A549 (cell line): ENCODE measurements around the gene KIF26A. TPM values are rescaled to one million over a fixed set of nuclear protein-coding genes. Genes with fewer than 3 reads are reported as not detected.

ENCODE experiments used
- ATAC-seq, 2 experiments: fragments of 200-7000 bp in 1 of 2; fragments of >200 bp in 1 of 2; cut with Nextera tagmentation in 1 of 2; cut with Tn5 transposase in 1 of 2; 3 replicates each; pipeline versions ENCODE4 v1.8.0 to v1.9.1; 2018 to 2020; ENCODE audit warnings: mild to moderate bottlenecking in 1 of 2, moderate library complexity in 1 of 2
- CTCF ChIA-PET: fragments of 300-600 bp; sonication (Branson Sonifier 250); formaldehyde crosslinking; extraction: SDS; loops from one replicate; lab custom pipeline; 2021; ENCODE audit warnings: antibody characterized with exemption, inconsistent platforms; lab: Yijun Ruan, JAX
- POLR2A ChIA-PET: fragments of 350-600 bp; formaldehyde crosslinking; extraction: SDS; loops from one replicate; lab custom pipeline; 2021; ENCODE audit warnings: antibody characterized with exemption, inconsistent platforms; lab: Yijun Ruan, JAX
- DNase-seq, 2 experiments: peaks; one replicate each; pipeline versions ENCODE4 v3.0.0 to v3.0.0-alpha.2; 2011 to 2016; ENCODE audit warnings: low read depth in 1 of 2, low spot score in 1 of 2
- FAIRE-seq: peaks from 2 replicates; lab custom pipeline; 2011; peaks lifted over from hg19 to GRCh38; lab: Jason Lieb, UNC
- H3K27ac ChIP-seq, 2 experiments: fragments of >200 bp; sonication (Bioruptor Twin); formaldehyde crosslinking; 3 replicates each; pipeline ENCODE4 v1.5.1; 2016 to 2017
- H3K4me1 ChIP-seq: fragments of >200 bp; sonication (Bioruptor Twin); formaldehyde crosslinking; 3 replicates; pipeline ENCODE4 v1.6.1; 2016
- H3K4me2 ChIP-seq: fragments of >200 bp; sonication (Bioruptor Twin); formaldehyde crosslinking; 3 replicates; pipeline ENCODE4 v1.6.1; 2016
- H3K4me3 ChIP-seq: fragments of >200 bp; sonication (Bioruptor Twin); formaldehyde crosslinking; 3 replicates; pipeline ENCODE4 v1.5.1; 2016
- H3K9me3 ChIP-seq: fragments of >200 bp; sonication (Bioruptor Twin); formaldehyde crosslinking; 3 replicates; pipeline ENCODE4 v1.6.1; 2016
- BHLHE40 ChIP-seq: IDR thresholded peaks from 2 replicates; pipeline ENCODE4 v1.6.1; 2012; ENCODE audit warnings: low read depth, low read length, inconsistent platforms
- CBX2 ChIP-seq: fragments of 200-600 bp; sonication (generic); IDR thresholded peaks from 2 replicates; pipeline ENCODE4 v1.6.1; 2016; ENCODE audit warnings: low read depth, mild to moderate bottlenecking, borderline replicate concordance
- CHD2 ChIP-seq: fragments of 150-350 bp; IDR thresholded peaks from 2 replicates; pipeline ENCODE4 v1.6.1; 2014; ENCODE audit warnings: low read length; ENCODE audit not compliant: partially characterized antibody
- EHMT2 ChIP-seq: fragments of 200-600 bp; sonication (generic); IDR thresholded peaks from 2 replicates; pipeline ENCODE4 v1.6.1; 2016; ENCODE audit warnings: antibody characterized with exemption, low read depth, mild to moderate bottlenecking, moderate library complexity
- EP300 ChIP-seq, 2 experiments: fragments of >200 bp; sonication (Bioruptor Twin); formaldehyde crosslinking; IDR thresholded peaks; 2 replicates in 1 of 2; 3 replicates in 1 of 2; pipeline ENCODE4 v1.6.1; 2016 to 2017
- HOXA7 ChIP-seq: fragments of 250-450 bp; sonication (Bioruptor Pico); IDR thresholded peaks from 2 replicates; pipeline ENCODE4 v1.5.0; 2020; ENCODE audit warnings: mild to moderate bottlenecking, moderate library complexity
- HOXB13 ChIP-seq: fragments of 250-450 bp; sonication (Bioruptor Pico); IDR thresholded peaks from 2 replicates; pipeline ENCODE4 v1.5.0; 2020; ENCODE audit warnings: low read depth, mild to moderate bottlenecking, moderate library complexity
- JUNB ChIP-seq: fragments of >200 bp; sonication (Bioruptor Twin); formaldehyde crosslinking; IDR thresholded peaks from 2 replicates; pipeline ENCODE4 v1.6.1; 2016
- KDM1A ChIP-seq: fragments of 200-600 bp; sonication (generic); IDR thresholded peaks from 2 replicates; pipeline ENCODE4 v1.6.1; 2016; ENCODE audit warnings: low read depth, mild to moderate bottlenecking
- KDM5A ChIP-seq: fragments of 200-600 bp; sonication (generic); IDR thresholded peaks from 2 replicates; pipeline ENCODE4 v1.6.1; 2016; ENCODE audit warnings: antibody characterized with exemption, mild to moderate bottlenecking
- MAZ ChIP-seq: fragments of 150-350 bp; IDR thresholded peaks from 2 replicates; pipeline ENCODE4 v1.6.1; 2014; ENCODE audit warnings: antibody characterized with exemption, low read depth, low read length, borderline replicate concordance
- NR3C1 ChIP-seq: fragments of >200 bp; sonication (Bioruptor Twin); formaldehyde crosslinking; IDR thresholded peaks from 3 replicates; pipeline ENCODE4 v1.6.1; 2017
- PHF8 ChIP-seq: fragments of 200-600 bp; sonication (generic); IDR thresholded peaks from 2 replicates; pipeline ENCODE4 v1.6.1; 2016; ENCODE audit warnings: low read depth, mild to moderate bottlenecking, antibody characterized with exemption, moderate library complexity, borderline replicate concordance
- POLR2AphosphoS2 ChIP-seq: conservative IDR thresholded peaks from 2 replicates; pipeline ENCODE4 v1.6.1; 2012; ENCODE audit warnings: low read length, improper control_type of control experiment, inconsistent platforms
- RAD21 ChIP-seq, 2 experiments: fragments of >200 bp in 1 of 2; sonication (Bioruptor Twin) in 1 of 2; formaldehyde crosslinking in 1 of 2; IDR thresholded peaks in 1 of 2; conservative IDR thresholded peaks in 1 of 2; 2 replicates in 1 of 2; 3 replicates in 1 of 2; pipeline ENCODE4 v1.6.1; 2012 to 2018; ENCODE audit warnings: inconsistent platforms in 1 of 2
- RCOR1 ChIP-seq: fragments of 150-350 bp; IDR thresholded peaks from 2 replicates; pipeline ENCODE4 v1.6.1; 2014; ENCODE audit warnings: antibody characterized with exemption, low read length, low read depth
- RFX5 ChIP-seq: fragments of 450-650 bp; IDR thresholded peaks from 2 replicates; pipeline ENCODE4 v1.7.1; 2014; ENCODE audit warnings: antibody characterized with exemption, mild to moderate bottlenecking, moderate library complexity
- RNF2 ChIP-seq: fragments of 200-600 bp; sonication (generic); IDR thresholded peaks from 2 replicates; pipeline ENCODE4 v1.6.1; 2016; ENCODE audit warnings: low read depth, mild to moderate bottlenecking, antibody characterized with exemption, moderate library complexity, borderline replicate concordance
- SMC3 ChIP-seq: fragments of >200 bp; sonication (Bioruptor Twin); formaldehyde crosslinking; IDR thresholded peaks from 3 replicates; pipeline ENCODE4 v1.6.1; 2018; ENCODE audit warnings: inconsistent platforms
- ZC3H11A ChIP-seq: fragments of 450-650 bp; IDR thresholded peaks from 2 replicates; pipeline ENCODE4 v1.6.1; 2014; ENCODE audit warnings: antibody characterized with exemption, mild to moderate bottlenecking
- ZNF302 ChIP-seq: fragments of 250-450 bp; sonication (Bioruptor Pico); IDR thresholded peaks from 2 replicates; pipeline ENCODE4 v1.9.0; 2021; ENCODE audit warnings: inconsistent platforms, mild to moderate bottlenecking, moderate library complexity
- WGBS: methylation state at CpG from one replicate; pipeline ENCODE4 v1.1.6; 2017; ENCODE audit errors: missing lambda C conversion rate; 5-methylcytosine and 5-hydroxymethylcytosine counted together
- polyA plus RNA-seq, 4 experiments: library from polyadenylated mRNA; depleted of rRNA in 3 of 4; stranded (reverse); fragments of >200 nt; fragmentation: RNase III in 1 of 4; extraction: RNeasy Plus Mini Kit Qiagen cat#74134 plus additional on column Dnase treatment in 1 of 4; gene quantifications; 2 replicates in 3 of 4; 3 replicates in 1 of 4; pipeline ENCODE4 v1.2.3, GENCODE V29; 2011 to 2017
- TF ChIP-seq, protein P1 (sequence below): fragments of 150-350 bp; IDR thresholded peaks from 2 replicates; pipeline ENCODE4 v1.6.1; 2014; ENCODE audit warnings: low read depth, mild to moderate bottlenecking, low read length
- TF ChIP-seq, protein P2 (sequence below): fragments of 450-650 bp; IDR thresholded peaks from 2 replicates; pipeline ENCODE4 v1.6.1; 2014; ENCODE audit warnings: antibody characterized with exemption
- TF ChIP-seq, protein P3 (sequence below): fragments of >200 bp; sonication (Bioruptor Twin); formaldehyde crosslinking; IDR thresholded peaks from 3 replicates; pipeline ENCODE4 v1.5.1; 2016
- TF ChIP-seq, protein P4 (sequence below): fragments of >200 bp; sonication (Bioruptor Twin); formaldehyde crosslinking; IDR thresholded peaks from 3 replicates; pipeline ENCODE4 v1.6.1; 2016
- TF ChIP-seq, protein P5 (sequence below): IDR thresholded peaks from 2 replicates; pipeline ENCODE4 v1.6.1; 2012
- TF ChIP-seq, protein P6 (sequence below): fragments of >200 bp; sonication (Bioruptor Twin); formaldehyde crosslinking; IDR thresholded peaks from 2 replicates; pipeline ENCODE4 v1.6.1; 2016
- TF ChIP-seq, protein P7 (sequence below): IDR thresholded peaks from 2 replicates; pipeline ENCODE4 v1.6.1; 2012; ENCODE audit warnings: low read depth, borderline replicate concordance

KIF26A gene
- polyA plus RNA-seq, 2 of the 4 experiments (the other 2 are of a cell fraction) = 0.28 to 2.3 TPM

DNA sequence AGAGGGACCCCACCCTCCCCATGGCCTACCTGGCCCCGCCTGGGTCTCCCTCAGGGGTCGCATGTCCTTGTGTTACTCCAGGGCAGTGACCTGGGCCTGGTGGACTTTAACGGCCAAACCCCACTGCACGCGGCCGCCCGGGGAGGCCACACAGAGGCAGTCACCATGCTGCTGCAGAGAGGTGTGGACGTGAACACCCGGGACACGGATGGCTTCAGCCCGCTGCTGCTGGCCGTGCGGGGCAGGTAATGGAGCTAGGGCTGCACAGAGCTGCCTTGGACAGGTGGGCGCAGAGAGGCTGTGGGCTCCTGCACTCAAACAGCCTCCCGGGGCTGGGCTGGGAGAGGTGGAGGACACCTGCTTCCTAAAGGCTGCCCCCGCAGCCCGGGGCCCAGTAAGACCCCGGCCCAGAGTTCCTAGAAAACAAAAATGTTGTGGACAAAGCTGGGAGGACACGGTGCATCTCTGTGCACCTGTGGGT lies 31.2 kb upstream of the KIF26A start:
- no peak overlapping the region for H3K4me2 ChIP-seq
- ChIA-PET CTCF (interaction anchor here (0.9 to 4.1 kb wide), 4 partner anchors 11 to 532 kb away, joined by 3 to 29 read pairs (median 4); no protein-coding TSS in a partner anchor), POLR2A (no interaction called here)
- FAIRE-seq = no peak
- no peak for DNase-seq
- H3K4me3 ChIP-seq = no peak overlapping the region
- 75% methylated on average over 12 of the region's 19 CpGs for WGBS
- no peak overlapping the region for H3K27ac ChIP-seq
- TF ChIP-seq, protein P1, sequence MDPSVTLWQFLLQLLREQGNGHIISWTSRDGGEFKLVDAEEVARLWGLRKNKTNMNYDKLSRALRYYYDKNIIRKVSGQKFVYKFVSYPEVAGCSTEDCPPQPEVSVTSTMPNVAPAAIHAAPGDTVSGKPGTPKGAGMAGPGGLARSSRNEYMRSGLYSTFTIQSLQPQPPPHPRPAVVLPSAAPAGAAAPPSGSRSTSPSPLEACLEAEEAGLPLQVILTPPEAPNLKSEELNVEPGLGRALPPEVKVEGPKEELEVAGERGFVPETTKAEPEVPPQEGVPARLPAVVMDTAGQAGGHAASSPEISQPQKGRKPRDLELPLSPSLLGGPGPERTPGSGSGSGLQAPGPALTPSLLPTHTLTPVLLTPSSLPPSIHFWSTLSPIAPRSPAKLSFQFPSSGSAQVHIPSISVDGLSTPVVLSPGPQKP = no peak
- TF ChIP-seq, protein P2, sequence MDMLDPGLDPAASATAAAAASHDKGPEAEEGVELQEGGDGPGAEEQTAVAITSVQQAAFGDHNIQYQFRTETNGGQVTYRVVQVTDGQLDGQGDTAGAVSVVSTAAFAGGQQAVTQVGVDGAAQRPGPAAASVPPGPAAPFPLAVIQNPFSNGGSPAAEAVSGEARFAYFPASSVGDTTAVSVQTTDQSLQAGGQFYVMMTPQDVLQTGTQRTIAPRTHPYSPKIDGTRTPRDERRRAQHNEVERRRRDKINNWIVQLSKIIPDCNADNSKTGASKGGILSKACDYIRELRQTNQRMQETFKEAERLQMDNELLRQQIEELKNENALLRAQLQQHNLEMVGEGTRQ = no peak
- no peak for TF ChIP-seq HOXB13 (CRISPR knock-in tag)
- no peak for TF ChIP-seq KDM1A
- no peak for TF ChIP-seq RNF2
- TF ChIP-seq EP300 (IDR thresholded peaks at IDR 0.05) = no peak
- no peak for TF ChIP-seq JUNB
- TF ChIP-seq EHMT2 = no peak
- TF ChIP-seq CHD2 = no peak
- TF ChIP-seq HOXA7 (CRISPR knock-in tag) = no peak
- no peak for TF ChIP-seq KDM5A
- no peak for TF ChIP-seq MAZ
- no peak for TF ChIP-seq RAD21 (conservative IDR thresholded peaks at IDR 0.05 in 1 of 2, IDR thresholded peaks at IDR 0.05 in 1 of 2)
- no peak for TF ChIP-seq SMC3
- TF ChIP-seq CBX2 = no peak
- no peak for TF ChIP-seq RFX5
- no peak for TF ChIP-seq RCOR1
- TF ChIP-seq BHLHE40 = no peak
- TF ChIP-seq ZNF302 = no peak
- TF ChIP-seq, all 56 proteins: peak for 0
- H3K4me1 ChIP-seq = no peaks in the 10 kb centered on the region
- no peak for ATAC-seq
- no peaks in the 10 kb centered on the region for H3K9me3 ChIP-seq

- Histone ChIP-seq H3K4me1 (no peaks in the 10 kb centered on the region), H3K27ac (no peak overlapping the region), H3K4me2 (no peak overlapping the region), H3K9me3 (no peaks in the 10 kb centered on the region), H3K4me3 (no peak overlapping the region)
- DNase-seq (no peak), FAIRE-seq (no peak), ATAC-seq (peak in 1 of 2 experiments; percentile 28; a peak in 3 of 6 replicates)
- TF ChIP-seq ZC3H11A = no peak
- TF ChIP-seq, protein P3, sequence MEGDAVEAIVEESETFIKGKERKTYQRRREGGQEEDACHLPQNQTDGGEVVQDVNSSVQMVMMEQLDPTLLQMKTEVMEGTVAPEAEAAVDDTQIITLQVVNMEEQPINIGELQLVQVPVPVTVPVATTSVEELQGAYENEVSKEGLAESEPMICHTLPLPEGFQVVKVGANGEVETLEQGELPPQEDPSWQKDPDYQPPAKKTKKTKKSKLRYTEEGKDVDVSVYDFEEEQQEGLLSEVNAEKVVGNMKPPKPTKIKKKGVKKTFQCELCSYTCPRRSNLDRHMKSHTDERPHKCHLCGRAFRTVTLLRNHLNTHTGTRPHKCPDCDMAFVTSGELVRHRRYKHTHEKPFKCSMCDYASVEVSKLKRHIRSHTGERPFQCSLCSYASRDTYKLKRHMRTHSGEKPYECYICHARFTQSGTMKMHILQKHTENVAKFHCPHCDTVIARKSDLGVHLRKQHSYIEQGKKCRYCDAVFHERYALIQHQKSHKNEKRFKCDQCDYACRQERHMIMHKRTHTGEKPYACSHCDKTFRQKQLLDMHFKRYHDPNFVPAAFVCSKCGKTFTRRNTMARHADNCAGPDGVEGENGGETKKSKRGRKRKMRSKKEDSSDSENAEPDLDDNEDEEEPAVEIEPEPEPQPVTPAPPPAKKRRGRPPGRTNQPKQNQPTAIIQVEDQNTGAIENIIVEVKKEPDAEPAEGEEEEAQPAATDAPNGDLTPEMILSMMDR = no peak
- TF ChIP-seq, protein P4, sequence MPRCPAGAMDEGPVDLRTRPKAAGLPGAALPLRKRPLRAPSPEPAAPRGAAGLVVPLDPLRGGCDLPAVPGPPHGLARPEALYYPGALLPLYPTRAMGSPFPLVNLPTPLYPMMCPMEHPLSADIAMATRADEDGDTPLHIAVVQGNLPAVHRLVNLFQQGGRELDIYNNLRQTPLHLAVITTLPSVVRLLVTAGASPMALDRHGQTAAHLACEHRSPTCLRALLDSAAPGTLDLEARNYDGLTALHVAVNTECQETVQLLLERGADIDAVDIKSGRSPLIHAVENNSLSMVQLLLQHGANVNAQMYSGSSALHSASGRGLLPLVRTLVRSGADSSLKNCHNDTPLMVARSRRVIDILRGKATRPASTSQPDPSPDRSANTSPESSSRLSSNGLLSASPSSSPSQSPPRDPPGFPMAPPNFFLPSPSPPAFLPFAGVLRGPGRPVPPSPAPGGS = no peak
- no peak for TF ChIP-seq PHF8
- no peak for TF ChIP-seq POLR2AphosphoS2
- TF ChIP-seq, protein P5, sequence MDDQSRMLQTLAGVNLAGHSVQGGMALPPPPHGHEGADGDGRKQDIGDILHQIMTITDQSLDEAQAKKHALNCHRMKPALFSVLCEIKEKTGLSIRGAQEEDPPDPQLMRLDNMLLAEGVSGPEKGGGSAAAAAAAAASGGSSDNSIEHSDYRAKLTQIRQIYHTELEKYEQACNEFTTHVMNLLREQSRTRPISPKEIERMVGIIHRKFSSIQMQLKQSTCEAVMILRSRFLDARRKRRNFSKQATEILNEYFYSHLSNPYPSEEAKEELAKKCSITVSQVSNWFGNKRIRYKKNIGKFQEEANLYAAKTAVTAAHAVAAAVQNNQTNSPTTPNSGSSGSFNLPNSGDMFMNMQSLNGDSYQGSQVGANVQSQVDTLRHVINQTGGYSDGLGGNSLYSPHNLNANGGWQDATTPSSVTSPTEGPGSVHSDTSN = no peak
- no peak for TF ChIP-seq NR3C1
- TF ChIP-seq HOXA7 (CRISPR knock-in tag) = no peak
- no peak for TF ChIP-seq ZNF302
- TF ChIP-seq, protein P6, sequence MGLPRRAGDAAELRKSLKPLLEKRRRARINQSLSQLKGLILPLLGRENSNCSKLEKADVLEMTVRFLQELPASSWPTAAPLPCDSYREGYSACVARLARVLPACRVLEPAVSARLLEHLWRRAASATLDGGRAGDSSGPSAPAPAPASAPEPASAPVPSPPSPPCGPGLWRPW = no peak
- TF ChIP-seq, protein P7, sequence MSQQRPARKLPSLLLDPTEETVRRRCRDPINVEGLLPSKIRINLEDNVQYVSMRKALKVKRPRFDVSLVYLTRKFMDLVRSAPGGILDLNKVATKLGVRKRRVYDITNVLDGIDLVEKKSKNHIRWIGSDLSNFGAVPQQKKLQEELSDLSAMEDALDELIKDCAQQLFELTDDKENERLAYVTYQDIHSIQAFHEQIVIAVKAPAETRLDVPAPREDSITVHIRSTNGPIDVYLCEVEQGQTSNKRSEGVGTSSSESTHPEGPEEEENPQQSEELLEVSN = no peak
- TF ChIP-seq SMC3 = no peak
- WGBS = 64% methylated on average over 30 of the region's 32 CpGs
- ChIA-PET POLR2A (no interaction called here), CTCF (interaction anchor here (0.8 to 1.5 kb wide), 3 partner anchors 12 to 457 kb away, joined by 3 read pairs; no protein-coding TSS in a partner anchor)
Observed at GRCh38 chr14:104107611-104108569, 30.5 kb upstream of the KIF26A start.
